NCI-H82 (cell line): Measurements from ENCODE around the gene HELZ.
A peak's percentile ranks its signal among the peaks of the same experiment; 100 is the strongest.

Source experiments
- DNase-seq: peaks from one replicate; lab custom pipeline; 2025; lab: John Stamatoyannopoulos, UW

Gene HELZ

GRCh38 chr17:67194134-67194533, 50.9 kb downstream of the HELZ start:
- DNase-seq, result no peak

- DNase-seq, result no peak
Observed at GRCh38 chr17:67187927-67188326, 57.1 kb downstream of the HELZ start.

- DNase-seq, result no peak
Observed at GRCh38 chr17:67186782-67187181, 58.2 kb downstream of the HELZ start.

- no peak for DNase-seq
Observed at GRCh38 chr17:67183531-67183930, 61.5 kb downstream of the HELZ start.

GRCh38 chr17:67181825-67182224, 63.2 kb downstream of the HELZ start:
- DNase-seq, result no peak

- peak; percentile 53 for DNase-seq
Observed at GRCh38 chr17:67180275-67180674, 64.7 kb downstream of the HELZ start.

GRCh38 chr17:67178555-67178954, 66.4 kb downstream of the HELZ start:
- DNase-seq, result no peak

- DNase-seq, result no peak
Observed at GRCh38 chr17:67177732-67178131, 67.3 kb downstream of the HELZ start.

- no peak for DNase-seq
Observed at GRCh38 chr17:67174190-67174589, 70.8 kb downstream of the HELZ start.

- no peak for DNase-seq
Observed at GRCh38 chr17:67171560-67171959, 73.4 kb downstream of the HELZ start.

GRCh38 chr17:67168496-67168895, 76.5 kb downstream of the HELZ start:
- DNase-seq, result no peak

GRCh38 chr17:67165201-67165600, 79.8 kb downstream of the HELZ start:
- no peak for DNase-seq

GRCh38 chr17:67164302-67164701, 80.7 kb downstream of the HELZ start:
- no peak for DNase-seq

GRCh38 chr17:67162771-67163170, 82.2 kb downstream of the HELZ start:
- DNase-seq, result no peak

- no peak for DNase-seq
Observed at GRCh38 chr17:67161573-67161972, 83.4 kb downstream of the HELZ start.

GRCh38 chr17:67160791-67161190, 84.2 kb downstream of the HELZ start:
- no peak for DNase-seq

GRCh38 chr17:67157732-67158639, 87.0 kb downstream of the HELZ start:
- peak; percentile 68 for DNase-seq

GRCh38 chr17:67156269-67157199, 88.5 kb downstream of the HELZ start:
- no peak for DNase-seq

- DNase-seq, result no peak
Observed at GRCh38 chr17:67152824-67153223, 92.2 kb downstream of the HELZ start.

- DNase-seq, result no peak
Observed at GRCh38 chr17:67151717-67152116, 93.3 kb downstream of the HELZ start.

- no peak for DNase-seq
Observed at GRCh38 chr17:67150826-67151225, 94.2 kb downstream of the HELZ start.

- no peak for DNase-seq
Observed at GRCh38 chr17:67148352-67148751, 96.6 kb downstream of the HELZ start.
